HCT116 (cell line): ENCODE data around the gene SLC43A3.

ENCODE experiments used
- ATF3 ChIP-seq: IDR thresholded peaks from 2 replicates; pipeline ENCODE4 v1.6.1; 2012
- CEBPB ChIP-seq: IDR thresholded peaks from 2 replicates; pipeline ENCODE4 v1.6.1; 2012; ENCODE audit warnings: low read depth
- CTCF ChIP-seq, 3 experiments: fragments of 200-600 bp in 1 of 3; sonication (generic) in 1 of 3; IDR thresholded peaks in 2 of 3; conservative IDR thresholded peaks in 1 of 3; 2 replicates each; pipeline ENCODE4 v1.5.1; 2012 to 2017; ENCODE audit warnings: low read depth in 2 of 3, low read length in 2 of 3, antibody characterized with exemption in 1 of 3, borderline replicate concordance in 1 of 3, control low read depth in 1 of 3, mild to moderate bottlenecking in 1 of 3, mixed read lengths in 1 of 3, mixed run types in 1 of 3, moderate library complexity in 1 of 3; ENCODE audit not compliant: insufficient read depth in 1 of 3
- EZH2 ChIP-seq: fragments of 200-600 bp; sonication (generic); IDR thresholded peaks from 2 replicates; pipeline ENCODE4 v1.6.1; 2017; ENCODE audit warnings: antibody characterized with exemption, mixed run types
- EZH2phosphoT487 ChIP-seq: fragments of 200-600 bp; IDR thresholded peaks from 2 replicates; pipeline ENCODE4 v1.6.1; 2018; ENCODE audit warnings: antibody characterized with exemption, borderline replicate concordance
- MAX ChIP-seq: IDR thresholded peaks from 2 replicates; pipeline ENCODE4 v1.6.1; 2012
- POLR2A ChIP-seq: IDR thresholded peaks from 2 replicates; pipeline ENCODE4 v1.7.0; 2011; ENCODE audit warnings: borderline replicate concordance; ENCODE audit not compliant: insufficient read depth, insufficient read length; ENCODE audit errors: extremely low read depth
- POLR2AphosphoS5 ChIP-seq: IDR thresholded peaks from 2 replicates; pipeline ENCODE4 v1.6.1; 2011; ENCODE audit warnings: mild to moderate bottlenecking, low read depth, low read length, moderate library complexity
- RAD21 ChIP-seq: IDR thresholded peaks from 2 replicates; pipeline ENCODE4 v1.6.1; 2012; ENCODE audit warnings: low read depth, mild to moderate bottlenecking
- REST ChIP-seq: IDR thresholded peaks from 2 replicates; pipeline ENCODE4 v1.6.1; 2012; ENCODE audit warnings: low read depth
- SIN3A ChIP-seq: IDR thresholded peaks from 2 replicates; pipeline ENCODE4 v1.6.1; 2012; ENCODE audit warnings: low read depth
- YY1 ChIP-seq: IDR thresholded peaks from 2 replicates; pipeline ENCODE4 v1.6.1; 2011; ENCODE audit warnings: low read length, low read depth, moderate library complexity, mild to moderate bottlenecking; ENCODE audit not compliant: insufficient replicate concordance; ENCODE audit errors: extremely low read depth
- ZNF274 ChIP-seq: fragments of 200-500 bp; sonication (Bioruptor generic); IDR thresholded peaks from 2 replicates; pipeline ENCODE4 v1.6.1; 2014; ENCODE audit warnings: mild to moderate bottlenecking, low read depth, low read length, inconsistent platforms

GRCh38 chr11:57426929-57427726 is at the start of gene SLC43A3:
- no peak for TF ChIP-seq CTCF (IDR thresholded peaks at IDR 0.05 in 2 of 3, conservative IDR thresholded peaks at IDR 0.05 in 1 of 3; ENCODE audit: borderline replicate concordance in 1 of 3, insufficient read depth in 1 of 3, low read depth in 2 of 3, low read length in 2 of 3)
- no peak for TF ChIP-seq ZNF274
- 0 out of 2 replicates have a peak, but pooled peaks have one; percentile 8 for TF ChIP-seq SIN3A
- TF ChIP-seq ATF3 = no peak
- TF ChIP-seq RAD21 = no peak
- peak; percentile 9 for TF ChIP-seq POLR2A
- no peak for TF ChIP-seq EZH2phosphoT487
- 0 out of 2 replicates have a peak, but pooled peaks have one; percentile 12 for TF ChIP-seq MAX
- no peak; the same call in 1 of the 2 replicates for TF ChIP-seq POLR2AphosphoS5
- TF ChIP-seq CEBPB = no peak
- TF ChIP-seq REST = no peak
- TF ChIP-seq EZH2 = no peak
- TF ChIP-seq YY1 = no peak
